Measurements from ENCODE around the gene SLC35A3.

DNA sequence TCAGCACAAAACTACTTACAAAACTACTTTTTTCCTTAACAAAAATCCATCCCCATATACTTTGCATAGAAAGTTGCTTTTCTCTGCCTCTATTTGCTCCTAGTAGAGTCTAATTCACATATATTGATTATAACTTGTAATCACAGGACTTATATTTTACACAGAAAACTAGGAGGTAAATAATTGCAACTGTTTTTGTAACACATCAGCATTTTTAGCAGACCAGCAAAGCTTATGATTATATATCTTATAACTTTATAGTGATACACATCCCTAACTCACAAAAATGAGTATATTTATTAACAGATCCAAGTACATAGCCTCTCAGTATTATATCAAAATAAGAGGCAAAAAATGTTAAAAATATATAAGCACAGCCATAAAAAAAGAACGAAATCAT, 17.3 kb upstream of the SLC35A3 start:
- TF ChIP-seq, protein P1, sequence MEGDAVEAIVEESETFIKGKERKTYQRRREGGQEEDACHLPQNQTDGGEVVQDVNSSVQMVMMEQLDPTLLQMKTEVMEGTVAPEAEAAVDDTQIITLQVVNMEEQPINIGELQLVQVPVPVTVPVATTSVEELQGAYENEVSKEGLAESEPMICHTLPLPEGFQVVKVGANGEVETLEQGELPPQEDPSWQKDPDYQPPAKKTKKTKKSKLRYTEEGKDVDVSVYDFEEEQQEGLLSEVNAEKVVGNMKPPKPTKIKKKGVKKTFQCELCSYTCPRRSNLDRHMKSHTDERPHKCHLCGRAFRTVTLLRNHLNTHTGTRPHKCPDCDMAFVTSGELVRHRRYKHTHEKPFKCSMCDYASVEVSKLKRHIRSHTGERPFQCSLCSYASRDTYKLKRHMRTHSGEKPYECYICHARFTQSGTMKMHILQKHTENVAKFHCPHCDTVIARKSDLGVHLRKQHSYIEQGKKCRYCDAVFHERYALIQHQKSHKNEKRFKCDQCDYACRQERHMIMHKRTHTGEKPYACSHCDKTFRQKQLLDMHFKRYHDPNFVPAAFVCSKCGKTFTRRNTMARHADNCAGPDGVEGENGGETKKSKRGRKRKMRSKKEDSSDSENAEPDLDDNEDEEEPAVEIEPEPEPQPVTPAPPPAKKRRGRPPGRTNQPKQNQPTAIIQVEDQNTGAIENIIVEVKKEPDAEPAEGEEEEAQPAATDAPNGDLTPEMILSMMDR (IDR thresholded peaks at IDR 0.05), result no peak
- TF ChIP-seq POLR2A (IDR thresholded peaks at IDR 0.05), result no peak

Measured in thyroid gland (tissue), 4 donors.